ENCODE measurements around the gene TRPM2.

TRPM2 gene

GRCh38 chr21:44473915-44474555 is 120.6 kb downstream of the TRPM2 start:
- Mint-ChIP-seq H3K4me1 (no peaks in the 10 kb centered on the region), H3K36me3 (ENCODE audit: low read depth) (peaks cover 6% of the 10 kb centered on the region), H3K27me3 (ENCODE audit: low read depth, poor library complexity) (peaks cover 5% of the 10 kb centered on the region), H3K9me3 (peaks cover 12% of the 10 kb centered on the region), H3K27ac (no peak overlapping the region), H3K4me3 (no peak overlapping the region)
- no peak for TF ChIP-seq CTCF (IDR thresholded peaks at IDR 0.05)
- no peak for DNase-seq

- no peak for DNase-seq
- H3K4me1 Mint-ChIP-seq, result no peaks in the 10 kb centered on the region
- H3K27ac Mint-ChIP-seq, result no peak overlapping the region
- H3K36me3 Mint-ChIP-seq (ENCODE audit: low read depth), result peaks cover 6% of the 10 kb centered on the region
- no peak overlapping the region for H3K4me3 Mint-ChIP-seq
- peaks cover 14% of the 10 kb centered on the region for H3K9me3 Mint-ChIP-seq
- no peak for TF ChIP-seq CTCF (IDR thresholded peaks at IDR 0.05)
- peaks cover 3% of the 10 kb centered on the region for H3K27me3 Mint-ChIP-seq (ENCODE audit: low read depth, poor library complexity)
These were observed 121.9 kb downstream of the TRPM2 start for GRCh38 chr21:44475266-44475845.

- H3K36me3 Mint-ChIP-seq (ENCODE audit: low read depth), result peaks cover 6% of the 10 kb centered on the region
- TF ChIP-seq CTCF (IDR thresholded peaks at IDR 0.05), result no peak
- peaks cover 2% of the 10 kb centered on the region for H3K4me1 Mint-ChIP-seq
- no peak overlapping the region for H3K4me3 Mint-ChIP-seq
- H3K27me3 Mint-ChIP-seq (ENCODE audit: low read depth, poor library complexity), result no peaks in the 10 kb centered on the region
- H3K9me3 Mint-ChIP-seq, result peaks cover 14% of the 10 kb centered on the region
- no peak overlapping the region for H3K27ac Mint-ChIP-seq
- DNase-seq, result no peak
These were observed 123.7 kb downstream of the TRPM2 start for GRCh38 chr21:44477131-44477530.

- H3K9me3 Mint-ChIP-seq, result peaks cover 14% of the 10 kb centered on the region
- TF ChIP-seq CTCF (IDR thresholded peaks at IDR 0.05), result no peak
- no peak overlapping the region for H3K27ac Mint-ChIP-seq
- H3K4me3 Mint-ChIP-seq, result no peak overlapping the region
- no peak for DNase-seq
- H3K36me3 Mint-ChIP-seq (ENCODE audit: low read depth), result peaks cover 6% of the 10 kb centered on the region
- H3K4me1 Mint-ChIP-seq, result peaks cover 8% of the 10 kb centered on the region
- no peaks in the 10 kb centered on the region for H3K27me3 Mint-ChIP-seq (ENCODE audit: low read depth, poor library complexity)
These were observed 124.3 kb downstream of the TRPM2 start for GRCh38 chr21:44477712-44478111.

GRCh38 chr21:44478124-44478800 is 124.8 kb downstream of the TRPM2 start:
- H3K9me3 Mint-ChIP-seq, result peaks cover 14% of the 10 kb centered on the region
- no peak for TF ChIP-seq CTCF (IDR thresholded peaks at IDR 0.05)
- no peaks in the 10 kb centered on the region for H3K27me3 Mint-ChIP-seq (ENCODE audit: low read depth, poor library complexity)
- no peak for DNase-seq
- no peak overlapping the region for H3K4me3 Mint-ChIP-seq
- H3K27ac Mint-ChIP-seq, result no peak overlapping the region
- H3K36me3 Mint-ChIP-seq (ENCODE audit: low read depth), result peaks cover 6% of the 10 kb centered on the region
- H3K4me1 Mint-ChIP-seq, result peaks cover 9% of the 10 kb centered on the region

Data from nephron progenitor cell (in vitro differentiated cells).